ENCODE measurements around the gene CALML5. TPM values are rescaled to one million over a fixed set of nuclear protein-coding genes. Genes with fewer than 3 reads are reported as not detected.

CALML5 gene
- polyA plus RNA-seq, 1 of the 3 experiments (the other 2 are of a cell fraction) = not detected

- TF ChIP-seq POLR2AphosphoS5 (IDR thresholded peaks at IDR 0.05; ENCODE audit: low read depth, low read length) (no peak), FOXJ3 (CRISPR knock-in tag; IDR thresholded peaks at IDR 0.05) (no peak), NRF1 (IDR thresholded peaks at IDR 0.05; ENCODE audit: low read depth, low read length) (no peak)
- TF ChIP-seq, protein P1, sequence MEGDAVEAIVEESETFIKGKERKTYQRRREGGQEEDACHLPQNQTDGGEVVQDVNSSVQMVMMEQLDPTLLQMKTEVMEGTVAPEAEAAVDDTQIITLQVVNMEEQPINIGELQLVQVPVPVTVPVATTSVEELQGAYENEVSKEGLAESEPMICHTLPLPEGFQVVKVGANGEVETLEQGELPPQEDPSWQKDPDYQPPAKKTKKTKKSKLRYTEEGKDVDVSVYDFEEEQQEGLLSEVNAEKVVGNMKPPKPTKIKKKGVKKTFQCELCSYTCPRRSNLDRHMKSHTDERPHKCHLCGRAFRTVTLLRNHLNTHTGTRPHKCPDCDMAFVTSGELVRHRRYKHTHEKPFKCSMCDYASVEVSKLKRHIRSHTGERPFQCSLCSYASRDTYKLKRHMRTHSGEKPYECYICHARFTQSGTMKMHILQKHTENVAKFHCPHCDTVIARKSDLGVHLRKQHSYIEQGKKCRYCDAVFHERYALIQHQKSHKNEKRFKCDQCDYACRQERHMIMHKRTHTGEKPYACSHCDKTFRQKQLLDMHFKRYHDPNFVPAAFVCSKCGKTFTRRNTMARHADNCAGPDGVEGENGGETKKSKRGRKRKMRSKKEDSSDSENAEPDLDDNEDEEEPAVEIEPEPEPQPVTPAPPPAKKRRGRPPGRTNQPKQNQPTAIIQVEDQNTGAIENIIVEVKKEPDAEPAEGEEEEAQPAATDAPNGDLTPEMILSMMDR (IDR thresholded peaks at IDR 0.05) = no peak
Observed at GRCh38 chr10:5540891-5541290, 41.5 kb upstream of the CALML5 start (continued).

- ChIA-PET CTCF (no interaction called here), POLR2A (no interaction called here)
- H3K79me2 ChIP-seq (ENCODE audit: insufficient read depth) = no peaks in the 10 kb centered on the region
- H3F3A ChIP-seq (replicated peaks; ENCODE audit: insufficient read depth) = no peaks in the 10 kb centered on the region
- DNase-seq = no peak
- H3K9ac ChIP-seq = no peak overlapping the region
- H3K4me3 ChIP-seq (ENCODE audit: low read depth in 2 of 2, low read length in 1 of 2) = no peak overlapping the region
- no peaks in the 10 kb centered on the region for H4K20me1 ChIP-seq (ENCODE audit: insufficient read depth)
- no peak overlapping the region for H2AFZ ChIP-seq (ENCODE audit: low read depth)
- H3K9me2 ChIP-seq = no peaks in the 10 kb centered on the region
- H3K36me3 ChIP-seq (replicated peaks in 1 of 2; ENCODE audit: control insufficient read depth in 1 of 2, insufficient read depth in 2 of 2, low read length in 1 of 2) = no peaks in the 10 kb centered on the region
- H3K4me1 ChIP-seq (ENCODE audit: control insufficient read depth in 1 of 2, insufficient read depth in 2 of 2, low read depth in 1 of 2, low read length in 1 of 2) = no peaks in the 10 kb centered on the region
- 79% methylated on average over 9 of the region's 9 CpGs for WGBS (ENCODE audit: low lambda C conversion rate)
- H3K27me3 ChIP-seq (ENCODE audit: insufficient read depth) = no peaks in the 10 kb centered on the region
- TF ChIP-seq RAD21 (IDR thresholded peaks at IDR 0.05; ENCODE audit: low read length) (no peak), EZH2phosphoT487 (IDR thresholded peaks at IDR 0.05; ENCODE audit: borderline replicate concordance, low read depth) (no peak), RFX5 (IDR thresholded peaks at IDR 0.05; ENCODE audit: low read length) (no peak), POLR2AphosphoS5 (IDR thresholded peaks at IDR 0.05; ENCODE audit: low read depth, low read length) (no peak), USF2 (IDR thresholded peaks at IDR 0.05; ENCODE audit: borderline replicate concordance, low read depth, low read length) (no peak), YY1 (IDR thresholded peaks at IDR 0.05; ENCODE audit: low read depth) (no peak), CHD2 (IDR thresholded peaks at IDR 0.05; ENCODE audit: low read length, partially characterized antibody) (no peak), REST (IDR thresholded peaks at IDR 0.05; ENCODE audit: low read depth, low read length) (no peak), JUND (IDR thresholded peaks at IDR 0.05) (no peak), SIN3A (IDR thresholded peaks at IDR 0.05; ENCODE audit: borderline replicate concordance, low read depth, low read length) (no peak)
- H3K27ac ChIP-seq (ENCODE audit: low read depth in 2 of 2, low read length in 1 of 2) = no peak overlapping the region
- 0 out of 2 replicates have a peak, but pooled peaks cover 16% of the 10 kb centered on the region for H3K9me3 ChIP-seq
- H3K4me2 ChIP-seq = no peak overlapping the region
Observed at GRCh38 chr10:5540080-5540479, 40.7 kb upstream of the CALML5 start.

Measured in SK-N-SH (cell line).